ENCODE results near the gene NCAM1.

DNA sequence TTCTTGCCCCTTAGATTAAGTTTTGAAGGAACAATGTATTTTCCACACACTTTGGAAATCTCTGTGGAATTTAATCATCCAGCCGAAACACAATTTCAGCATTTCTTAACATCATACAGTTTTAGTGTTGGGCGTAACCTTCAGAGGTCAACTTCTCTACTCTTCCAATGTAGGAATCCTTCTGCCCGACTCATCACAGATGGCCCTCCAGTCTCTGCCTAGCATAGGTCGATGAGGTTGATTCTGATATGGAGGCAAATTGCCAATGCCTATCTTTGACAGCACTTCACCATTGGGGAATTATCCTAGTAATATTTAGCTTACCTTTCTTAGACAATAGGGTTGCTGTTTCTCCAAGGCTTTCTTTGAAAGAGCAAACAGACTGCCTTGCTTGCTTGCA lies 177.5 kb downstream of the NCAM1 start:
- TF ChIP-seq, protein P1, sequence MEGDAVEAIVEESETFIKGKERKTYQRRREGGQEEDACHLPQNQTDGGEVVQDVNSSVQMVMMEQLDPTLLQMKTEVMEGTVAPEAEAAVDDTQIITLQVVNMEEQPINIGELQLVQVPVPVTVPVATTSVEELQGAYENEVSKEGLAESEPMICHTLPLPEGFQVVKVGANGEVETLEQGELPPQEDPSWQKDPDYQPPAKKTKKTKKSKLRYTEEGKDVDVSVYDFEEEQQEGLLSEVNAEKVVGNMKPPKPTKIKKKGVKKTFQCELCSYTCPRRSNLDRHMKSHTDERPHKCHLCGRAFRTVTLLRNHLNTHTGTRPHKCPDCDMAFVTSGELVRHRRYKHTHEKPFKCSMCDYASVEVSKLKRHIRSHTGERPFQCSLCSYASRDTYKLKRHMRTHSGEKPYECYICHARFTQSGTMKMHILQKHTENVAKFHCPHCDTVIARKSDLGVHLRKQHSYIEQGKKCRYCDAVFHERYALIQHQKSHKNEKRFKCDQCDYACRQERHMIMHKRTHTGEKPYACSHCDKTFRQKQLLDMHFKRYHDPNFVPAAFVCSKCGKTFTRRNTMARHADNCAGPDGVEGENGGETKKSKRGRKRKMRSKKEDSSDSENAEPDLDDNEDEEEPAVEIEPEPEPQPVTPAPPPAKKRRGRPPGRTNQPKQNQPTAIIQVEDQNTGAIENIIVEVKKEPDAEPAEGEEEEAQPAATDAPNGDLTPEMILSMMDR (conservative IDR thresholded peaks at IDR 0.05 in 1 of 2, IDR thresholded peaks at IDR 0.05 in 1 of 2; ENCODE audit: low read depth in 1 of 2, low read length in 2 of 2) = no peak
- TF ChIP-seq EZH2 (IDR thresholded peaks at IDR 0.05; ENCODE audit: low read length, missing control alignments) = no peak

Measured in fibroblast of lung (primary cell).